Fibroblast of lung (primary cell): ENCODE data around the gene ZNF264. TPM values are rescaled to one million over a fixed set of nuclear protein-coding genes. Genes with fewer than 3 reads are reported as not detected.
"Not testable (repeated sequence)": the region's sequence is repeated elsewhere in the genome, so short reads cannot be mapped to it uniquely, and the experiment has no call there.

Experiments used
- DNase-seq, 2 donors: peaks; one replicate each; pipeline versions ENCODE4 v3.0.0 to v3.0.0-alpha.2; 2010; ENCODE audit warnings: low read depth in 2 of 2
- H2AFZ ChIP-seq: 2 replicates; pipeline ENCODE4 v1.5.1; 2012; ENCODE audit warnings: low read length, control low read depth, inconsistent platforms
- H3K27ac ChIP-seq: 2 replicates; pipeline ENCODE4 v1.5.1; 2011; ENCODE audit warnings: low read length, control low read depth; ENCODE audit not compliant: insufficient read depth
- H3K27me3 ChIP-seq: 2 replicates; pipeline ENCODE4 v1.5.1; 2011; ENCODE audit warnings: mild to moderate bottlenecking, low read length; ENCODE audit not compliant: control insufficient read depth, insufficient read depth
- H3K36me3 ChIP-seq: 2 replicates; pipeline ENCODE4 v1.5.1; 2011; ENCODE audit warnings: low read length; ENCODE audit not compliant: control insufficient read depth, insufficient read depth
- H3K4me1 ChIP-seq: 2 replicates; pipeline ENCODE4 v1.5.1; 2011; ENCODE audit warnings: low read length; ENCODE audit not compliant: control insufficient read depth, insufficient read depth; ENCODE audit errors: extremely low read depth
- H3K4me2 ChIP-seq: 2 replicates; pipeline ENCODE4 v1.5.1; 2011; ENCODE audit warnings: low read length, control low read depth; ENCODE audit not compliant: insufficient read depth; ENCODE audit errors: extremely low read depth
- H3K4me3 ChIP-seq, 4 experiments: fragments of 200-600 bp in 1 of 4; sonication (generic) in 1 of 4; replicated peaks in 1 of 4; 2 replicates each; pipeline ENCODE4 v1.5.1; 2011 to 2016; ENCODE audit warnings: low read length in 4 of 4, low read depth in 3 of 4, mild to moderate bottlenecking in 3 of 4, control low read depth in 2 of 4, inconsistent platforms in 1 of 4, mixed read lengths in 1 of 4; ENCODE audit not compliant: insufficient read depth in 1 of 4; ENCODE audit errors: control extremely low read depth in 1 of 4
- H3K79me2 ChIP-seq: 2 replicates; pipeline ENCODE4 v1.5.1; 2012; ENCODE audit warnings: mild to moderate bottlenecking, low read length, inconsistent platforms; ENCODE audit not compliant: control insufficient read depth, insufficient read depth
- H3K9ac ChIP-seq: 2 replicates; pipeline ENCODE4 v1.5.1; 2011; ENCODE audit warnings: mild to moderate bottlenecking, low read length, control low read depth; ENCODE audit not compliant: insufficient read depth
- H3K9me3 ChIP-seq: 2 replicates; pipeline ENCODE4 v1.5.1; 2012; ENCODE audit warnings: low read depth, low read length; ENCODE audit not compliant: control insufficient read depth, insufficient read depth
- H4K20me1 ChIP-seq: 2 replicates; pipeline ENCODE4 v1.5.1; 2011; ENCODE audit warnings: low read length; ENCODE audit not compliant: control insufficient read depth, insufficient read depth; ENCODE audit errors: extremely low read depth
- EZH2 ChIP-seq: IDR thresholded peaks from 2 replicates; pipeline ENCODE4 v1.5.1; 2012; ENCODE audit warnings: low read length, control low read depth, mild to moderate bottlenecking; ENCODE audit errors: missing control alignments
- polyA plus RNA-seq, 2 donors: library from polyadenylated mRNA; depleted of rRNA in 1 of 2; stranded (reverse) in 1 of 2; unstranded in 1 of 2; fragments of >200 nt; gene quantifications; 2 replicates each; pipeline ENCODE4 v1.2.1, GENCODE V29; 2011 to 2012; ENCODE audit warnings: missing spikeins in 1 of 2
- total RNA-seq: library from RNA; depleted of rRNA; stranded (reverse); fragments of >200 nt; gene quantifications from 2 replicates; pipeline ENCODE4 v1.2.1, GENCODE V29; 2014
- TF ChIP-seq, protein P1 (sequence below), 2 donors: IDR thresholded peaks in 1 of 2; conservative IDR thresholded peaks in 1 of 2; 1 replicate in 1 of 2; 2 replicates in 1 of 2; pipeline ENCODE4 v1.5.1; 2011 to 2012; ENCODE audit warnings: low read length in 2 of 2, control low read depth in 1 of 2, inconsistent platforms in 1 of 2, low read depth in 1 of 2, mild to moderate bottlenecking in 1 of 2

ZNF264 gene
- total and polyA plus RNA-seq, 2 donors (not counting 1 experiment from before 2014, with no cell fraction given): 7.7 to 24.9 TPM

DNA sequence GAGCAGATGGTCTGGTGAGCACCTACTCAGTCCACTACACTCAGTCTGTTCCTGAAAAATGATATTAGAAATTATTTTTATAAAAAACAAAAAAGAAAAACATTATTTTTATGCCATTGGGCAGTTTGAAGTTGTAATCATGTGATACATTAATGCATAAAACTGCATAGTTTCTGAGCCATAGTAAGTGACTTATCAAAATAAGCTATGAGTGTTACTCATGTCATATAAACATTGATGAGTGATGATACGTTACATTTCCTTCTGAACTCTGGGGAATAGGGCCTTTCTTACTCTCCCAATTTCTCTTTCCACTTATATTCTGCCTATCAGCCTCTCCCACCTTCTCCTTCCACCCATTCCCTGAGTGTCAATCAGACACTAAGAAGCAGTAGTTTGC is 58.0 kb downstream of the ZNF264 start:
- H3K79me2 ChIP-seq: peaks cover 5% of the 10 kb centered on the region
- DNase-seq: no peak
- H3K4me2 ChIP-seq: no peak overlapping the region
- H3K9me3 ChIP-seq: no peaks in the 10 kb centered on the region
- no peak overlapping the region for H3K4me3 ChIP-seq
- TF ChIP-seq, protein P1, sequence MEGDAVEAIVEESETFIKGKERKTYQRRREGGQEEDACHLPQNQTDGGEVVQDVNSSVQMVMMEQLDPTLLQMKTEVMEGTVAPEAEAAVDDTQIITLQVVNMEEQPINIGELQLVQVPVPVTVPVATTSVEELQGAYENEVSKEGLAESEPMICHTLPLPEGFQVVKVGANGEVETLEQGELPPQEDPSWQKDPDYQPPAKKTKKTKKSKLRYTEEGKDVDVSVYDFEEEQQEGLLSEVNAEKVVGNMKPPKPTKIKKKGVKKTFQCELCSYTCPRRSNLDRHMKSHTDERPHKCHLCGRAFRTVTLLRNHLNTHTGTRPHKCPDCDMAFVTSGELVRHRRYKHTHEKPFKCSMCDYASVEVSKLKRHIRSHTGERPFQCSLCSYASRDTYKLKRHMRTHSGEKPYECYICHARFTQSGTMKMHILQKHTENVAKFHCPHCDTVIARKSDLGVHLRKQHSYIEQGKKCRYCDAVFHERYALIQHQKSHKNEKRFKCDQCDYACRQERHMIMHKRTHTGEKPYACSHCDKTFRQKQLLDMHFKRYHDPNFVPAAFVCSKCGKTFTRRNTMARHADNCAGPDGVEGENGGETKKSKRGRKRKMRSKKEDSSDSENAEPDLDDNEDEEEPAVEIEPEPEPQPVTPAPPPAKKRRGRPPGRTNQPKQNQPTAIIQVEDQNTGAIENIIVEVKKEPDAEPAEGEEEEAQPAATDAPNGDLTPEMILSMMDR (conservative IDR thresholded peaks at IDR 0.05 in 1 of 2, IDR thresholded peaks at IDR 0.05 in 1 of 2; ENCODE audit: low read depth in 1 of 2, low read length in 2 of 2): no peak
- TF ChIP-seq EZH2: no peak
- H3K36me3 ChIP-seq: peaks cover 27% of the 10 kb centered on the region
- peaks cover 2% of the 10 kb centered on the region for H3K4me1 ChIP-seq
- no peaks in the 10 kb centered on the region for H3K27me3 ChIP-seq
- no peak overlapping the region for H2AFZ ChIP-seq
- H3K9ac ChIP-seq: no peak overlapping the region
- peak overlapping the region; percentile 17 for H3K27ac ChIP-seq
- no peaks in the 10 kb centered on the region for H4K20me1 ChIP-seq

DNA sequence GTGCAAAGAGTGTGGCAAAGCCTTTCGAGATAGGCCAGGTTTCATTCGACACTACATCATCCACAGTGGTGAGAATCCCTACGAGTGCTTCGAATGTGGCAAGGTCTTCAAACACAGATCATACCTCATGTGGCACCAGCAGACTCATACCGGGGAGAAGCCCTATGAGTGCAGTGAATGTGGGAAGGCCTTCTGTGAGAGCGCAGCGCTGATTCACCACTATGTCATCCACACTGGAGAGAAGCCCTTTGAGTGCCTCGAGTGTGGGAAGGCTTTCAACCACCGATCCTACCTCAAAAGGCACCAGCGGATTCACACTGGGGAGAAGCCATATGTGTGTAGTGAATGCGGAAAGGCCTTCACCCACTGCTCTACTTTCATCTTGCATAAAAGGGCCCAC is 62.5 kb downstream of the ZNF264 start:
- not testable (repeated sequence) for H4K20me1 ChIP-seq, DNase-seq, H3K27me3 ChIP-seq, H3K4me1 ChIP-seq, H3K9ac ChIP-seq, H3K27ac ChIP-seq, H3K4me2 ChIP-seq, H3K9me3 ChIP-seq, H3K4me3 ChIP-seq, H2AFZ ChIP-seq, H3K79me2 ChIP-seq
- H3K36me3 ChIP-seq: peaks cover 17% of the 10 kb centered on the region

DNA sequence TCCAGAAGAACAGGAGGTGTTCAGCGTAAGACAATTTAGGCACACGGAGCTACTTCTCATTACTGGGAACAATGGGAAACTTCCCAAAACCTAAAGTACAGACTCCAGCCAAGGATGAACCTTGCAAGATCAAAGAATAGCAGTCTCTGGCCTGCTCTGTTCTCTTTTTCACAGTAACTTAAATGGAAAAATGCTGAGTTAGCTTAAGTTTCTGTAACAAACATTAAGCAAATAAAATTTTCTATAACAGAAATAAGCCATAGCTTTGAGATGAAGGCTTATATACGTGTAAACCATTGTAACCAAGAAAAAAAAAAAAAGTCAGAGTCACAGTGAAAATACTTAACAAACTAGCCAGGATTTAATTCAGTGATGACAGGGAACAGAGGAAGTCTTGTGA is 70.7 kb downstream of the ZNF264 start:
- TF ChIP-seq EZH2: no peak
- H3K4me2 ChIP-seq: no peak overlapping the region
- no peak for DNase-seq
- H3K79me2 ChIP-seq: no peaks in the 10 kb centered on the region
- H3K27ac ChIP-seq: no peak overlapping the region
- H3K9me3 ChIP-seq: no peaks in the 10 kb centered on the region
- H3K4me1 ChIP-seq: no peaks in the 10 kb centered on the region
- no peak overlapping the region for H2AFZ ChIP-seq
- H3K9ac ChIP-seq: no peak overlapping the region
- no peaks in the 10 kb centered on the region for H3K27me3 ChIP-seq
- no peaks in the 10 kb centered on the region for H3K36me3 ChIP-seq
- H4K20me1 ChIP-seq: no peaks in the 10 kb centered on the region
- H3K4me3 ChIP-seq: no peak overlapping the region

GRCh38 chr19:57263244-57263741 is 72.0 kb downstream of the ZNF264 start:
- Histone ChIP-seq H3K27ac (no peak overlapping the region), H3K79me2 (no peaks in the 10 kb centered on the region), H2AFZ (no peak overlapping the region), H3K36me3 (no peaks in the 10 kb centered on the region), H3K9me3 (no peaks in the 10 kb centered on the region), H3K4me3 (no peak overlapping the region), H4K20me1 (no peaks in the 10 kb centered on the region), H3K4me1 (no peaks in the 10 kb centered on the region), H3K27me3 (no peaks in the 10 kb centered on the region), H3K4me2 (no peak overlapping the region), H3K9ac (no peak overlapping the region)
- TF ChIP-seq EZH2: no peak
- TF ChIP-seq, protein P1 (conservative IDR thresholded peaks at IDR 0.05 in 1 of 2, IDR thresholded peaks at IDR 0.05 in 1 of 2; ENCODE audit: low read depth in 1 of 2, low read length in 2 of 2): no peak
- no peak for DNase-seq
